AML-193 (cell line): ENCODE data around the gene GSTO2.

Experiments
- DNase-seq, 2 experiments: peaks; one replicate each; lab custom pipeline; 2025; lab: John Stamatoyannopoulos, UW

Gene GSTO2

DNA sequence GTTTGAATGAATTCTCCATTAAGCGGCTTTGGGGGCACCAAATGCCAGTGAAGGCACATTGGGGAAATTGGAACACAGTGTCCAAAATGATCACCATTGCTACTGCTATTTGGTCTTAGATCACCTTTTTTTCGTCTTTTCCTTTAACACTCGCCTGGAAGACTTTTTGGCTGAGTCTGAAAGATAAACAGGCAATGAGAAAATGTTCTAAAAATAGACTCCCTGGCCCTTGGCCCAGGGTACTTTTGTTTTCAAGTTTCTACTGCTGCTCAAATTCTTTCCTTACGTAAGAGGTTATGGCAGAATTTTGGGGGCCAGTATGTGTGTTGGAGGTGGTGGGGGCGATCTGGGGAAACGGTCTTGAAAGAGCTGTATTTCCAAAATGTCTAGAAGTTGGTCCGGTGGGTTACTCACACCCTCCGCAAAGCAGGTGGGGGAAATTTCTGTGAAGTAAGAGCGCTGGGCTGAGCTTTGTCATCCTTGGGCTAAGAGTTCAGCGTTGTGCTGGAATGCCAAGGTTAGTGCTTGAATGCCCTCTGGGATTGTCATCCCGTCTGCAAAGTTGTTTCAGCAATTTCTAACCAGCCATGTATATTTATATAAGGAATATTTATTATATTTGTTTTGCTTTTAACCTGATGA is 70.6 kb downstream of the GSTO2 start:
- DNase-seq: no peak

DNA sequence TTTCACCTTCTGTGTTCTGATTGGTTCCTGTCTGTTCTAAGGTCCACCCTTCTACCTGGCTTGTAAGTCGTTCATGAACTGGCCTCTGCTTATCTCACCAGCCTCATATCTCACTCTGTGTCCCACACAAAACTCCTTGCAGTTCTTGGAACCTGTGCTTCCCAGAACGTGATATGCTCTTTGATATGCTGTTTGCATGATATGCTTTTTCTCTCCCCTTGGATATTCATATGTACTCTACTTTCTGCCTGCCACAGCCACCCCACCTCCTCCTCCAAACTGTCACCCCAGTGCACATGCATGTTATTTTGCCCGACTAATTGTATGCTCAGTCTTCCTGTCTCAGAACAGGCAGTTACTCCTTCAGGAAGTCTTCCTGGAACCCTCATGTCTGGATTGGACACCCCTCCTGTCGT is 71.1 kb downstream of the GSTO2 start:
- no peak for DNase-seq

DNA sequence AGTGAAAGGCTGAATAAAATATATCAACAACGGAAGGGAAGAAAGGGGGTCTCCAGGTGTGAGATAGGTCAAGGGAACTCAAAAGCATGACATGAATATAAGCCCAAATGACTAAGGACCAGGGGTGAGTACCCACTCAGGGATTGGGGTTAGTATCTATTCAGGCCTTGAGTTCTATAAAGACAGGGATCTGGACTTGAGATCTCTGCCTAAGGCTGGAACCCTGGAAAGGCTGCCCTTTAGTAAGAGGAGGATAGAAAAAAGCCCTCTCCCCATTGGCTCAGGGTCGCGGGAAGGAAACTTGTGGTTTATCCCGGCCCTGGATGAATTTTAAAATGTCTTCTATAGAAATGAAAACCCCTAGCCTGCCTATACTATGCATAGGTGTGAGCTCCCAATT is 71.7 kb downstream of the GSTO2 start:
- no peak for DNase-seq

DNA sequence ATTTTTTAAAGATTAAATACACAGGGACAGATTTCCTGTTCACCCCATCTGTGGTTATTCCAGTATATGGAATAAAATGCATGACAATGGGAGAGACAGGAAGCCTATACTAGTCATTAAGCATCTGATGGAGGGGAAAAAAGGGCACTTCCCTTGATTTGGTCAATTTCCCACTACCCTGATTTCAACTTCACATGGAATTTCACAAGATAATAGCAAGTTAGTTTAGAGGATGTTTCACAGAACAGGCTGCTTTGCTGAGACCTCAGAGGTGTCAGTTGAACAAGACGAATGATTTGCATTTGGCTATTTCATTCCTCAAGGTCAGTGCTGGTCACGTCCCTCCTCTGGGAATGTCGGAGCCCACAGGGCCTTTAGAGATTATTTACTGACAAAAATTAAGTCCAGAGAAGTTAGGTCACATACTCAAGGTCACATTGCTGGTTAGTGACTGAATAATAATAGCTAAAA is 74.0 kb downstream of the GSTO2 start:
- DNase-seq: no peak

DNA sequence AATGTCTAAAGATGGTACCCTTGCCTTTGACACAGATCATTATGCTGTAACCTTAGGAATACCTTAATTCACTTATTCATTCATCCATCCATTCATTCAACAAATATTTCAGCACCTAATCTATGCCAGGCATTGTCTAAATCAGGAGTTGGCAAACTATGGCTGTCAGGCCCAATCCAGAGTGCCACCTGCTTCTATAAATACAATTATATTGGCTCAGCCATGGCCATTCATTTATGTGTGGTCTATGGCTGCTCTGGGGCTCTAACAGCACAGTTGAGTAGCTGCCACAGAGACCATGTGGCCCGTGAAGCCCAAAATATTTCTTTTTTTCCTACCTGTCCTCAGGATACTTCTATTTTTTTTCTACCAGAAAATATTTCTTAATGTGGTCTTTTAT is 75.2 kb downstream of the GSTO2 start:
- DNase-seq: no peak

DNA sequence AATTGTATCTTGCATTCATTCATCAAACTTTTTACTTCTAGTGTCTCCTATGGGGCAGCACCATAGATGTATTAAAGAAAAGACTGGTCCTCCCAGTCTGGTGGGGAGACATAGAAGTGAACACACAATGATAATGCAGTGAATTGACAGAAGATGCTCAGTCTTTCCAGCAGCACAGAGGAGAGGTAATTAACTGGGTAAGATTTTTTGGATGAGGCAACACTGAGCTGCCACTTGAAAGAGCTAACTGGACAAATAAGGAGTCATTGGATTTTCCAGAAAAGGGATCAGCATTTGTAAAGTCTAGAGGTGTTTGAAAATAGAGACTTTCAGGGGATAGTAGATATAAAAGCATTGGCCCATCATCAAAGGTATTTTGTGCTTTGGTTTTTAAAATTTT is 76.5 kb downstream of the GSTO2 start:
- no peak for DNase-seq

DNA sequence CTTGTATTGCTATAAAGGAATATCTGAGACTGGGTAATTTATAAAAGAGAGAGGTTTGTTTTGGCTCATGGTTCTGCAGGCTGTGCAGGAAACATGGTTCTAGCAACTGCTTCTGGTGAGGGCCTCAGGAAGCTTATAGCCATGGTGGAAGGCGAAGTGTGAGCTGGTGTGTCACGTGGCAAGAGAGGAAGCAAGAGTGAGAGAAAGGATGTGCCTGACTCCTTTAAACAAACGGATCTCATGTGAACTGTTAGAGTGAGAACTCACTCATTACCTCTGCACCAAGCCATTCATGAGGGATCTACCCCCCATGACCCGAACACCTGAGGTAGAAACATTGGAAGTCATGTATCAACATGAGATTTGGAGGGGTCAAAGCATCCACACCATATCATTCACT is 77.0 kb downstream of the GSTO2 start:
- no peak for DNase-seq

DNA sequence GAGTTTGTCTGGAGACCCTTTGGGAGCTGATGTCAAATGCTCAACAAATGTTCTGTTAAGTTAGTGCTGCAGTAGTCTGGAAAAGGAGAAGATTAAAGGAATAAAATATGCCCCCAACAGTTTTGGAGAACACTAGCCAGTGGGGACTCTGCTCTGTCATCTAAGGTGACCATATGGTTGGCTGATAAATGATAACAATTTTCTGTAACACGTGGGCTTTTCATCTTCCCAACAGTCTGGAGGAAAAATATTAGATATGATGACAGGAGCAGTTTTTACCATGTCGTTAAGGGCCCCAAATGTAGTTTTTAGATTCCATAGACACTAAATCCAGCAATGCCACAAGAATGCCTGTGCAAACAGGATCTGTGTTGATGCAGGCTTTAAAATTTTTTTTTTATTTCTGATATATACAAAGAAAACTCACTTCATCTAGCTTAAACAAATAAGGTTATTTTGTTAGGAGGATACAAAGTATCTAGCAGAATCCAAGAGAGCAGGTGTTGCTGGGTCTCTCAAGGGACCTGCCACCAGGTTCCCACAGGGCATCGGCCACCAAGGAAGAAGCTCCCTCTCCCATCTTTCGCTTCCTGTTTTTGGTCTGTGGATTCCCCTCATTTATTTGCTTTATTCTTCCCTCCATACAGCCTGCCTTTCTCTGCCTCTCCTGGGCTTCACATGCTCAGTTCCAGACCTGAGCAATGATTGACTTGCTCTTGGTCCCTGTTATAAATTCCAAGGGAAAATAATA is 78.5 kb downstream of the GSTO2 start:
- DNase-seq: no peak

DNA sequence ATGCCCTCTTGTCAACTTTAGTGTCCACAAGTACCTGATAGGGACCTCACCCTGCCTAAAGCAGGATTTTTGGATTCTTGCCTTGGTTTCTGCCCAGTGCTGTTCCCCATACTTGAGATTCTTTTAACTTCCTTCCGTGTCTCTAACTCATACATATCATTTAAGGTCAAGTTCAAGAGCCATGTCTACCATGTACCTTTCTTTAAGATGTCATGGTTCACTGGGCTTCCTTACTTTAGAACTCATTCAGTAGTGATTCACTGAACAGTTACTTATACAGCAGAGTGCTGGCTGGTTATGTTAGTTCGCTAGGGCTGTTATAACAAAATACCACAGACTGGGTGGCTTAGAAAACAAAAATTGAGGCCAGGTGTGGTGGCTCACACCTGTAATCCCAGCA is 79.6 kb downstream of the GSTO2 start:
- no peak for DNase-seq

DNA sequence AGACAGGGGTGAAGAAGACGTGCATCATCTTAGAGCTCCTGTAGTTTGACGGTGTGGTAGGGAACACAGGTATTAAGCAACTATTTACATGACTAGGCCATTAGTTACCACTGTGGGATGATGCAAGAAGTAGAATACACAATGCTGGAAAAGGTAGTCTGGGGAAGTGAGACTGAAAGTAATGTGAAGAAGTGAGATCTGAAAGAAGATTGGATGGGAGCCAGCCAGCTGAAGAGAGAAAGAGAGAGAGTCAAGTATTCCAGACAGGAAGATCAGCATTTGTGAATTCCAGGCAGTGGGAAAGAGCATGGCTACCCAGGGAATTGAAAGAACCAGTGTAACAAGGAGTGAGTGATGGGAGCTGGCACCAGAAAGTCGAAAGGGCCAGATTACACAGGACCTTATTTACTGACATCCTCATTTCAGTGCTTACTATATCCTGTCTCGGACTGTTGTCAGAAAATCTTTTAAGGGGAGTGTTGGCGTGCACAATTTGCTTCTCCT is 80.7 kb downstream of the GSTO2 start:
- DNase-seq: peak; percentile 70 to 79

DNA sequence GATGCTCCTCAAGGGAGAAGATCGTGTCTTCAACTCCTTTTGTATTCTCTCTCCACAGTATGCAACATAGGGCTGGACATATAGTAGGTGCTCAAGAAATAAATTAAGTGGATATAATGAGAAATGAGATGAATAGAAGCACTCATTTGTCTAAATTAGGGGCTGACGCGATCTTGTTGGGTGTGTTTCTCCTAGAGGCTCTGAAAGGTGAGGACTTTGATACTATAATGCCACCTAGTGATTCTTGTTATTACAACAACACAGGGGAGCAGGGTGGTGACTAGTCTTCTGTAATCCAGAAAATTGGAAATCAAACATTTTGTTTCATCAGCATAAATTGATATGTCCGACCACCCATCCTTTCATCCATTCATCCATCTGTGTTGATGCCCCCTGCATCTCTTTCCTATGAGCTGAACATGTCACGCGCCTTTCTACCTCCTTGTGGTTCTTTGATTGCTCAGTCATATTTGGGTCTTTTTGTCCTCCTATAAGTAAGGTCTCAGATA is 81.2 kb downstream of the GSTO2 start:
- peak; percentile 59 to 69 for DNase-seq

DNA sequence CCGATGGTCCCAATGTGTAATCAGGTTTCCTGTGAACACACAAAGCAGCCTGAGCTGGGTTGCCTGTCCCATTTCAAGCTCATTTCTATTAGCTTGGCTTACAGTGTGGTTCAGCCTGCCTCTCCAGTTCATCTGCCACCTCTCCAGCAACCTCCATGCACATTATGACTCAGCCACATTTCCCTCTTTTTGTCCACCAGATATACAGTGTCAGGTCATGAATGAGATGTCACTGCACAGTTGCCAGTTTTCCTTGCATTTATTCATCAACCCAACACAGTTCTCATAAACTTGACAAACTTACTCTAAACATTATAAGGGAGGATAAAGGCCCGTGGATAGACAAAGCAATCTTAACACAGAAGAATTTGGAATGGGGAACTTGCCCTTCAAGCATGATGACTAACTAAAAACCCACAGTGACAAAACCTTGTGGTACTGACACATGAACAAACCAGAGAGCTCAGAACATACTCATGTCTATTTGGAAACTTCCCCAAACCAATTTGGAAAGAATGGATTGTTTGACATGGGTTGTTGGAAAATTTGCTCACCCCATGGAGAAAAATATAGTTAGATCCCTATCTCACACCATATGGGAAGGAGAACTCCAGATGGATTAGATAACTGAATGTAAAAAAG is 82.2 kb downstream of the GSTO2 start:
- peak; percentile 94 to 95 for DNase-seq

DNA sequence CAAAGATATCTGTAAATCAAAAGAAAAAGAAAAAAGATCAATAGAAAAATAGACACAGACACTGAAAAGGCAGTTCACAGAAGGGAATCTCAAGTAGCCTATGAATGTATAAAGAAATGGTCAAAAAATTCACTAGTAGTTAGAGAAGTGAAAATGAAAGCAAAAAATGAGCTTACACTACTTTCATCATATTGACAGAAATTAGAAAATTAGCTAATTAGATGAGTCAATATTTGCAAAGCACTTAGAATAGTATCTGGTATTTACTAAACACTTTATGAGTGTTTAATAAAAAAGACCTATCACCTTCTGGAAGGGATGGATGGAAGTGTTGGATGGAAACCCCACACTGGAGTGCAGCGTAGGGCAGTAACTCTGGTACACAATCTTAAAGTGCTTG is 82.9 kb downstream of the GSTO2 start:
- DNase-seq: no peak

DNA sequence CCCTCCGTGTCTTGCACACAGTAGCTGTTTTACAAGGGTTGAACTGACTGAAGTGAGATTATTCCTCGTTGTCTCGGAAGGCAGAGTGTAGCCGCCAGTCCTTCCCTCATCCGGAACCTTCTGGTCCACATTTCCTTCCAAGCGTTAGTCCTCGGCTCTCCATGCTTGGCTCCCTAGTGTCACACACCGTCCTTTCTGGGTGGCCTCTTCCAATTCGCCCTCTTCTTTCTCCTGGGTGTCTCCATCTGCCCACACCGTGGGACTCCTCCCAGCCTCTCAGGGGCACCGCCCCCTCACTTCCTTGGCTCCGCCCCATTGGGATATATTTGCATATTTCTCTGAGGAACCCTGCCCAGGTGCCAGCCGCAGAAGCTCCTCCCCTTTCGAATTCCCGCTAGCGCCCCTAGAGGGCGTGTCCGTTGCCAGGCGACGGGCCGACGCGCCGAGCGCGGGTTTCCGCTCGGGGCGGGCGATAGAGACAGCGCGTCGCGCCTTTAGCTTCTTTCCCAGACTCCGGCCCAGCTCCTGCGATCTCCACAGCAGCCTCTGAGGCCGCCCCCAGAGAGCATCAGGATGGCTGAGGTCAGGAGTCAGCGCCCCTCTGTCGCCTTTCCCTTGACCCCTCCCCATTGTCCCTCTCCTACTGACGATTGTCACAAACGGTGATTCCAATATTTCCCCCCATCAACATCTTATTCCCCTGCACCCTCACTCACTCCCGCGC is 84.5 kb downstream of the GSTO2 start, which contains the start of gene CFAP58:
Gene CFAP58, plus strand, starts transcription at position 509 of the 724 bp plus-strand sequence. Its CDS starts 65 bp downstream, at position 574.
- peak; percentile 59 to 61 for DNase-seq
